ENCODE data around the gene TNNI2.

DNA sequence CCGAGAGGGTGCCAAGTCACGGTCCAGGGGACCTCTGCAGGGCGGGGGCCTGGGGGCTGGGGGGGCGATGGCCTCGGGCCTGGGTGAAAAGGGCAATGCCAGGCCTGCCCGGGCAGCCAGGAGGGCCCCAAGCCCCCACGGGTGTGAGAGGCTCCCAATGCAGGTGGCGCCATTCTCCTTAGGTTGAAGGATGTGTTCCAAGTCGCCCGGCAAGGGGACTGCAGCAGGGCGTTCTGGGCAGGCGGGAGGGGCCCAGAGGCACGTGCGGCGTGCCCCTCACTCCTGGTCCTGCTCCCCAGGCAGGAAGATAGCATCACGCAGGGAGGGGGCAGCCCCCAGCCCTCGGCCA is 730 bp upstream of the TNNI2 start:
- TF ChIP-seq, protein P1, sequence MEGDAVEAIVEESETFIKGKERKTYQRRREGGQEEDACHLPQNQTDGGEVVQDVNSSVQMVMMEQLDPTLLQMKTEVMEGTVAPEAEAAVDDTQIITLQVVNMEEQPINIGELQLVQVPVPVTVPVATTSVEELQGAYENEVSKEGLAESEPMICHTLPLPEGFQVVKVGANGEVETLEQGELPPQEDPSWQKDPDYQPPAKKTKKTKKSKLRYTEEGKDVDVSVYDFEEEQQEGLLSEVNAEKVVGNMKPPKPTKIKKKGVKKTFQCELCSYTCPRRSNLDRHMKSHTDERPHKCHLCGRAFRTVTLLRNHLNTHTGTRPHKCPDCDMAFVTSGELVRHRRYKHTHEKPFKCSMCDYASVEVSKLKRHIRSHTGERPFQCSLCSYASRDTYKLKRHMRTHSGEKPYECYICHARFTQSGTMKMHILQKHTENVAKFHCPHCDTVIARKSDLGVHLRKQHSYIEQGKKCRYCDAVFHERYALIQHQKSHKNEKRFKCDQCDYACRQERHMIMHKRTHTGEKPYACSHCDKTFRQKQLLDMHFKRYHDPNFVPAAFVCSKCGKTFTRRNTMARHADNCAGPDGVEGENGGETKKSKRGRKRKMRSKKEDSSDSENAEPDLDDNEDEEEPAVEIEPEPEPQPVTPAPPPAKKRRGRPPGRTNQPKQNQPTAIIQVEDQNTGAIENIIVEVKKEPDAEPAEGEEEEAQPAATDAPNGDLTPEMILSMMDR (IDR thresholded peaks at IDR 0.05 in 2 of 3, conservative IDR thresholded peaks at IDR 0.05 in 1 of 3; ENCODE audit: control insufficient read depth in 2 of 3, extremely low read depth in 1 of 3, insufficient read depth in 1 of 3, low read depth in 3 of 3, low read length in 3 of 3) = no peak; a peak in 2 of 6 replicates
- TF ChIP-seq SP1 (IDR thresholded peaks at IDR 0.05; ENCODE audit: low read depth, low read length) (no peak), KAT2A (conservative IDR thresholded peaks at IDR 0.05; ENCODE audit: control insufficient read depth, low read depth, low read length) (no peak), JUND (IDR thresholded peaks at IDR 0.05; ENCODE audit: low read depth, low read length) (no peak), ZNF24 (IDR thresholded peaks at IDR 0.05) (no peak)
- TF ChIP-seq, protein P2, sequence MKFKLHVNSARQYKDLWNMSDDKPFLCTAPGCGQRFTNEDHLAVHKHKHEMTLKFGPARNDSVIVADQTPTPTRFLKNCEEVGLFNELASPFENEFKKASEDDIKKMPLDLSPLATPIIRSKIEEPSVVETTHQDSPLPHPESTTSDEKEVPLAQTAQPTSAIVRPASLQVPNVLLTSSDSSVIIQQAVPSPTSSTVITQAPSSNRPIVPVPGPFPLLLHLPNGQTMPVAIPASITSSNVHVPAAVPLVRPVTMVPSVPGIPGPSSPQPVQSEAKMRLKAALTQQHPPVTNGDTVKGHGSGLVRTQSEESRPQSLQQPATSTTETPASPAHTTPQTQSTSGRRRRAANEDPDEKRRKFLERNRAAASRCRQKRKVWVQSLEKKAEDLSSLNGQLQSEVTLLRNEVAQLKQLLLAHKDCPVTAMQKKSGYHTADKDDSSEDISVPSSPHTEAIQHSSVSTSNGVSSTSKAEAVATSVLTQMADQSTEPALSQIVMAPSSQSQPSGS (IDR thresholded peaks at IDR 0.05; ENCODE audit: low read length) = no peak
